Parathyroid adenoma (tissue), 2 donors: ENCODE data around the gene XDH.

Source experiments
- H2AFZ ChIP-seq: fragments of 300-600 bp; sonication (generic); one replicate; pipeline ENCODE4 v1.7.0; 2017; ENCODE audit warnings: antibody characterized with exemption, mild to moderate bottlenecking
- H3K27ac ChIP-seq: fragments of 300-600 bp; sonication (generic); one replicate; pipeline ENCODE4 v1.7.0; 2017
- H3K27me3 ChIP-seq: fragments of 300-600 bp; sonication (generic); one replicate; pipeline ENCODE4 v1.7.0; 2017; ENCODE audit warnings: low read length; ENCODE audit not compliant: control insufficient read depth, insufficient read depth
- H3K36me3 ChIP-seq: fragments of 300-600 bp; sonication (generic); one replicate; pipeline ENCODE4 v1.7.0; 2017; ENCODE audit warnings: low read length; ENCODE audit not compliant: control insufficient read depth, insufficient read depth
- H3K4me1 ChIP-seq: fragments of 300-600 bp; sonication (generic); one replicate; pipeline ENCODE4 v1.7.0; 2017; ENCODE audit warnings: control low read depth
- H3K4me2 ChIP-seq: fragments of 300-600 bp; sonication (generic); one replicate; pipeline ENCODE4 v1.7.0; 2017; ENCODE audit warnings: low read length
- H3K4me3 ChIP-seq: fragments of 300-600 bp; sonication (generic); one replicate; pipeline ENCODE4 v1.7.0; 2017; ENCODE audit warnings: low read depth, low read length
- H3K79me2 ChIP-seq: fragments of 300-600 bp; sonication (generic); one replicate; pipeline ENCODE4 v1.7.0; 2017; ENCODE audit warnings: control low read depth
- H3K9ac ChIP-seq: fragments of 300-600 bp; sonication (generic); one replicate; pipeline ENCODE4 v1.7.0; 2017; ENCODE audit warnings: mild to moderate bottlenecking
- H3K9me3 ChIP-seq: fragments of 300-600 bp; sonication (generic); one replicate; pipeline ENCODE4 v1.7.0; 2017; ENCODE audit warnings: low read length; ENCODE audit not compliant: control insufficient read depth
- CTCF ChIP-seq: fragments of 300-600 bp; sonication (generic); IDR thresholded peaks from one replicate; pipeline ENCODE4 v1.7.0; 2017; ENCODE audit warnings: antibody characterized with exemption, mild to moderate bottlenecking
- donor health status: primary hyperparathyroidism.

Gene XDH

GRCh38 chr2:31359229-31359628 lies 55.3 kb downstream of the XDH start:
- TF ChIP-seq CTCF: no peak
- Histone ChIP-seq H3K79me2 (no peaks in the 10 kb centered on the region), H3K9me3 (no peaks in the 10 kb centered on the region), H3K4me2 (no peak overlapping the region), H3K4me3 (no peak overlapping the region), H3K9ac (no peak overlapping the region), H3K27ac (no peak overlapping the region), H3K36me3 (no peaks in the 10 kb centered on the region), H3K27me3 (no peaks in the 10 kb centered on the region), H2AFZ (no peak overlapping the region), H3K4me1 (no peaks in the 10 kb centered on the region)

GRCh38 chr2:31354837-31355236 lies 59.7 kb downstream of the XDH start:
- no peaks in the 10 kb centered on the region for H3K36me3 ChIP-seq
- H3K4me2 ChIP-seq: no peak overlapping the region
- no peak overlapping the region for H3K27ac ChIP-seq
- H3K4me1 ChIP-seq: no peaks in the 10 kb centered on the region
- no peak overlapping the region for H2AFZ ChIP-seq
- H3K9ac ChIP-seq: no peak overlapping the region
- H3K4me3 ChIP-seq: no peak overlapping the region
- H3K9me3 ChIP-seq: no peaks in the 10 kb centered on the region
- no peak for TF ChIP-seq CTCF
- no peaks in the 10 kb centered on the region for H3K79me2 ChIP-seq
- no peaks in the 10 kb centered on the region for H3K27me3 ChIP-seq

- H3K9ac ChIP-seq: no peak overlapping the region
- no peaks in the 10 kb centered on the region for H3K27me3 ChIP-seq
Measured at GRCh38 chr2:31353179-31353578, 61.4 kb downstream of the XDH start.

GRCh38 chr2:31349684-31350083 lies 64.9 kb downstream of the XDH start:
- Histone ChIP-seq H3K4me2 (no peak overlapping the region), H3K27ac (no peak overlapping the region), H3K9ac (no peak overlapping the region), H3K9me3 (no peaks in the 10 kb centered on the region), H2AFZ (no peak overlapping the region), H3K79me2 (no peaks in the 10 kb centered on the region), H3K4me1 (no peaks in the 10 kb centered on the region), H3K4me3 (no peak overlapping the region), H3K36me3 (no peaks in the 10 kb centered on the region), H3K27me3 (no peaks in the 10 kb centered on the region)
- TF ChIP-seq CTCF: no peak

More at GRCh38 chr2:31353179-31353578, 61.4 kb downstream of the XDH start:
- no peak overlapping the region for H3K4me2 ChIP-seq
- no peaks in the 10 kb centered on the region for H3K36me3 ChIP-seq
- H3K9me3 ChIP-seq: no peaks in the 10 kb centered on the region
- no peaks in the 10 kb centered on the region for H3K79me2 ChIP-seq
- H3K4me1 ChIP-seq: no peaks in the 10 kb centered on the region
- TF ChIP-seq CTCF: no peak
- H3K4me3 ChIP-seq: no peak overlapping the region
- no peak overlapping the region for H3K27ac ChIP-seq
- H2AFZ ChIP-seq: no peak overlapping the region

- Histone ChIP-seq H3K4me3 (no peak overlapping the region), H3K27ac (no peak overlapping the region), H2AFZ (no peak overlapping the region), H3K9me3 (no peaks in the 10 kb centered on the region), H3K4me1 (no peaks in the 10 kb centered on the region), H3K9ac (no peak overlapping the region), H3K36me3 (no peaks in the 10 kb centered on the region), H3K4me2 (no peak overlapping the region), H3K27me3 (no peaks in the 10 kb centered on the region), H3K79me2 (no peaks in the 10 kb centered on the region)
- TF ChIP-seq CTCF: no peak
Measured at GRCh38 chr2:31349160-31349559, 65.4 kb downstream of the XDH start.
